HG03025 (cell line): ENCODE data around the gene ZDHHC9.

Source experiments
- ATAC-seq: cut with Tn5 transposase; IDR thresholded peaks from one replicate; pipeline ENCODE4 v1.9.1; 2021; ENCODE audit warnings: mild to moderate bottlenecking, moderate library complexity; ENCODE audit not compliant: unreplicated experiment, low FRiP score

Gene ZDHHC9

DNA sequence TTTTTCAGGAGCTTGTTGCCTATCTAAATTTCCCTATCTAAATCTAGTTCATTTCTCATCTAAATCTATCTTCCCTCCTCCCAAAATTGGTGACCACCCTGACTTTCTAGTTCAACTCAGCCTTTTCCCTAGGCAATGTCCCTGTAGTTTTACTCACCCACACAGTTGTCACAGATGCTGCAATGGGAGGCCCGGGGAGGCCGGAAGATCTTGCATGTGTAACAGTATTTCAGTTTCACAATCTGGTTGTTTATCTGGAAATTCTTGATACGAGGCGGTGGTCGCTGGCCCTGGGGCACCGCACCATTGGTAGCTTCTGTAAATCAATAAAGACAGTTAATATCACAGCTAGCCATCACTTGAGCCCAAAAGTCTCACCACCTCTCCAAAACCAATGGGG, 20.2 kb downstream of the ZDHHC9 start:
- no peak for ATAC-seq

DNA sequence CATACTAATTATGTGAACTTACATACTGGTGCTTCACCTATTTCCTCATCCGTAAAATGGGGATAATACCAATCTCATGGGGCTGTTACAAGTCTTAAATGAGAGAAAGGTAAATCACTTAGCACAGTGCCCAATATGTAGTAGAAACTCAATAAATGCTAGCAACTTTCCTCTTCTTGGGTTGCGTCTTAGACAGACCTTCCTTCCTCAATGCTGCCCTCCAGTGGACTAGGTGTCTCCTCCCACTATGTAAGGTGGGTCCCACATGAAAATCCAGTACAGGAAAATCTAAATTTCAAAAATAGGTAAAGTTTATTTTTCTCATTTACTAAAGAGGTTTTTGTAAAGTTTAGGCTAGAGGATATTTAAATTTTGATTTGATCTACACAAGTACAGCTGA, 20.6 kb downstream of the ZDHHC9 start:
- ATAC-seq: no peak

DNA sequence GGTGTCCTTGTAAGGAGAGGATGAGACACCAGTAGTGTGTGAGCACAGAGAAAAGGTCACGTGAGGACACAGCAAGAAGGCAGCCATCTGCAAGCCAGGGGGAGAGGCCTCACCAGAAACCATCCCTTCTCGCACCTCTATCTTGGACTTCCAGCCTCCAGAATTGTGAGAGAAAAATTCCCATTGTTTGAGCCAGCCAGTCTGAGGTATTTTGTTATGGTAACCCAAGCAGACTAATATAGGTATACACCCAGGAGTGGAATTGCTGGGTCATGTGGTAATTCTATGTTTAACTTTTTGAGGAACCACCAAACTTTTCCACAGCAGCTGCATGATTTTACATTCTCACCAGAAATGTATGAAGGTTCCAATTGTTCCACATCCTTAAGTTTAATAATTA, 25.6 kb downstream of the ZDHHC9 start:
- ATAC-seq: no peak

DNA sequence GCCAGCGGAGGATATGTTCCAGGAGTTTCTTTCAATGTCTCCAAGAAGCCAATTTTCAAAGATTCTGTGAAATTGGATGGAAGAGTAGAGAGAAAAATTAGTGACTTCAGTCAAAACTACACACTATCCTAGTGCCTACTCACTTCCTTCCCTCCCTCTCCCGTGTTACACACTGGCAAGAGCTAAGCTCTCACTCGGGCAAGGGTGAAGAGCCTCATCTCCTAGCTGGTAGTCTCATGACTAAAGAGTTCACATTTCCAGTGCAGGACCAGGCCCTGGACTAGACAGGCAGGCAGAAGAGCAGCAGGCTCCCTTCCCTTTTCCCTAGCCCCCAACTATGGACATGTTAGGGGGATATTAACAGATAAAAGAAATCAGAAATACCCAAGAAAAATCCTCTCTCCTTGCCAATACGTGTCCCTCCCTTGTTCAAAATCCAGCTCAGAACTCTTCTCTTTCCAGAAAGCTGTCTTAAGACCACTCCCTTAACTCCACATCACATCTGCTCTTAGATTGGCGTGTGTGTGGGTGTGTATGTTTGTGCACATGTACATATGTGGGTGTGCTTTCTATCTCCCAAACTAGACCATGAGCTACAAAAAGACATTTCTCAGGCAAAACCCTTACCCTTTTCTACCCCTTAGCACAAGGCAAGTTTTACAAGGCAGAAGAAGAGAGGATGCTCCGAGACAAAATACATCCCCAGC, 29.9 kb downstream of the ZDHHC9 start:
- no peak for ATAC-seq

DNA sequence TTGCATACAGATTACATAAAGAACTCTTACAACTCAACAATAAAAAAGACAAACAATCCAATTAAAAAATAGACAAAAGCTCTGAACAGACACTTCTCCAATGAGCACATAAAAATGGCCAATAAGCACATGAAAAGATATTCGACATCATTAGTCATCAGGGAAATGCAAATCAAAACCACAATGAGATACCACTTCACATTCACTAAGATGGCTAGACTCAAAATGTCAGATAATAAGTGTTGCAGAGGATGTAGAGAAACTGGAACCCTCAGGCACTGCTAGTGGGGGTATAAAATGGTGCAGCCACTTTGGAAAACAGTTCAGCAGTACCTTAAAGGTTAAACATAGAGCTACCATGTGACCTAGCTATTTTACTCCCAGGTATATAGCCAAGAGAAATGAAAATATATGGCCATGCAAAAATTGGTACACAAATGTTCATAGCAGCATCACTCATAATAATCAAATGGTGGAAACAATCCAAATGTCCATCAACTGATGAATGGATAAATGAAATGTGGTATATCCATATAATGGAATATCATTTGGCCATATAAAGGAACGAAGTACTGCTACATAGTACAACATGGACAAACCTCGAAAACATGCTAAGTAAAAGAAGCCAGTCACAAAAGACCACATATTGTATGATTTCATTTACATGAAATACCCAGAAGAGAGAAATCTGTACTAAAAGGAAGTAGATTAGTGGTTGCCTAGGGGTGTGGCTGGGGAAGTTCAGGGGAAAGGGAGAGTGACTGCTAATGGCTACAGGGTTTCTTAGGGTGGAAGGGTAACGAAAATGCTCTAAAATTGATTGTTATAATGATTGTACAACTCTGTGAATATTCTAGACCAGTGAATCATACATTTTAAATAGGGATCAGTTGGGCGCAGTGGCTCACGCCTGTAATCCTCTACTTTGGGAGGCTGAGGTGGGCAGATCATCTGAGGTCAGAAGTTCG, 34.6 kb downstream of the ZDHHC9 start:
- no peak for ATAC-seq

DNA sequence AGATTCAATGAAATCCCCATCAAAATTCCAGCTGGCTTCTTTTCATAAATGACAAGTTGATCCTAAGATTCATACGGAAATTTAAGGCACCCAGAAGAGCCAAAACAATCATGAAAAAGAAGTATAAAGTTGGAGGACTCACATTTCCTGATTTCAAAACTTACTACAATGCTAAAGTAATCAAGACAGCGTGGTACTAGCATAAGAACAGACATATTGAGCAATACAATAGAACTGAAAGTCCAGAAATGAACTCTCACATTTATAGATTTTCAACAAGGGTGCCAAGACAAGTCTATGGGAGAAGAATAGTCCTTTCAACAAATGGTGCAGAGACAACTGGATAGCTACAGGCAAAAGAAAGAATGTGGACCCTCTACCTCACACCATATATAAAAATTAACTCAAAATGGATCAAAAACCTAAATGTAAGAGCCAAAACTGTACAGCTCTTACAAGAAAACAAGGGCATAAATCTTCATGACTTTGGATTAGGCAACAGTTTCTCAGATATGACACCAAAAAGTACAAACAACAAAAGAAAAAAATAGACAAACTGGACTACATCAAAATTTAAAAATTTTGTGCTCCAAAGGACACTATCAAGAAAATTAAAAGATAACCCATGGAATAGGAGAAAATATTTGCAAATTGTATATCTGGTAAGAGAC, 35.4 kb downstream of the ZDHHC9 start:
- no peak for ATAC-seq

DNA sequence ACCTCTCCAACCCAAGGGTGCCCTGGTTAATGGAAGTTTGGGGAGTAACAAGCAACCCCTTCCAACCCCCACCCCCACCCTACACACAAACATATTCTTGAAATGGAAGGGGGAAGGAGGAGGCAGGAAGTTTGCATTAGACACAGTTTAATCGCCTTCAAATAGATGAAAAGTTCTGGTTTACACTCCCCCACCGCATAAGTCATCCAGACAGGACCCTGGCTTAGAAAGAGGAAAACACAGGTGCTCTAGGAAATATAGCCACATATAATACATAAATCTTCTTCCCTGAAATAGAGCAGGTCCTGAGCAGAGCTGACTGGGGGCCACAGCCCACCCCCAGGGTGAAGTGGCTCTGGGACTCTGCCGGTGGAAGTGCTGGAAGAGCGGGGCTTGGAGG, 38.9 kb downstream of the ZDHHC9 start:
- no peak for ATAC-seq

DNA sequence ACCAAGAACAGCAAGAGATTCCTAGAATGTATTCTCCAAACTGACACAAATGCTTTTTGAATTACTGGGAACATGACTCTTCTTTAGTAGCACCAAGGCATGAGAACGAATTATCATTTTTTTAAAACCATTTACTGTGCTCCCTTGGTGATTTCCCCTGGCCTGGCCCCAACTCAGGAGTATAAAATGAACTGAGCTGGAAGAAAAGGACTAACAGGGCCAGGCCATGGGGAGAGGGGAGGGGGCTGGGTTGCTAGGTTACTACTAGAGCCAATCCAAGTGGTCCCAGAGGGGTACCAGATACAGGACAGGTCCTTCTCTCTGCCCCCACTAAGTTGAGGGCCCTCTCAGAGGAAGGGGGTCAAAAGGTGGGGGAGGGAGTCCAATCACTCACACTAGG, 40.8 kb downstream of the ZDHHC9 start:
- no peak for ATAC-seq

DNA sequence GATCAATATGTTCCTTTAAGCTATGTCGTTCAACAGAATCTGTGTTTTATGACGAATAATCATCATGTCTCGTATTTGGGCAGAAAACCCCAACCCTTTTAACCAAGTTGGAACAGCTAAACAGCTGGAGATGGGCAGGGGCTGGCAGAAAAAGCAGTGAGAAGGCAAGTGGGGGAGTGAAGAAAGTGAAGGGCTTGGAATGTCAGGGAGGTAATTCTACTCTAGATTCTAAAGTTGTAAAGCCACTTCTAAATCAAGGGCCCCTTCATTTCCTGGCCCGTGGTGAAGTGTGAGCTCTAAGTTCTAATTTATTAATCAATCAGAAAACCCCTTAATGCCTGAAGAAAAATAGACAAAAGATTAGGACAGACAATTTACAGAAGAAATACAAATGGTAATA, 43.5 kb downstream of the ZDHHC9 start:
- ATAC-seq: no peak

DNA sequence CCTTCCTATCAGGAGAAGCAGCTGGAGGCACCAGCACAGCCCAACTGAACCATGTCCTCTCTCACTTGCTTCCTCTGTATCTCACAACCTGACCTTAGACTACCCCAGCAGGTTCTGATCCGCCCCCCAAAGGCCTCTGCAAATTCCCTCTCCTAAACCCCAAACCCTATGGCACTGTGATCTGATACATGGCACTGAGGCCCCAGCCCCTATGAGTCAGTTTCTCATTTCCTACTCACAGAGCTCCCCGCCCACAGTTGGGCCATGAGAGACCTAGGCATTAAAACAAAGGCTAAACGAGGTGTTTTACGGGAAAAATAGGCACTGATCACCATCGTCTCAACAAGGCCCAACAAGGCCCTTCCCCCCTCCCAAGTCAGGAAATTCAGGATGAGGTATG, 44.8 kb downstream of the ZDHHC9 start:
- no peak for ATAC-seq

DNA sequence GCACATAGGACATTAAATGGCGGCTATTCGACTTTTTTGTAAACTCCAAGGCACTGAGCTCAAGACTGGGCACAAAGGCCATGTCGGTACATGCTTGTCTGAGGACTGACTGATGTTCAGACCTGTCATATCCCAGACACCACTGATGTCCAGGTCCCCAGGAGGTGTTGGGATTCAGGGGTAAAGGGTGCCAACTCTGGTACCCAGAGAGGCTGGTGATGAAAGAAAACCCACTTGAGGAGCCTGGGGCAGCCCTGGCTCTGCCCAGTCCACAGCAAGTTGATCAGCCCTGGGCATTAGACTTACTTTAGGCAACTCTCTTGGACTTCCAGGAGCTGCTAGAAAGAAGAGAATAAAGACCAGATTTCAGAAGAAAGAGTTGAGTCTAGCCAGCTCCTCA, 45.2 kb downstream of the ZDHHC9 start:
- no peak for ATAC-seq

DNA sequence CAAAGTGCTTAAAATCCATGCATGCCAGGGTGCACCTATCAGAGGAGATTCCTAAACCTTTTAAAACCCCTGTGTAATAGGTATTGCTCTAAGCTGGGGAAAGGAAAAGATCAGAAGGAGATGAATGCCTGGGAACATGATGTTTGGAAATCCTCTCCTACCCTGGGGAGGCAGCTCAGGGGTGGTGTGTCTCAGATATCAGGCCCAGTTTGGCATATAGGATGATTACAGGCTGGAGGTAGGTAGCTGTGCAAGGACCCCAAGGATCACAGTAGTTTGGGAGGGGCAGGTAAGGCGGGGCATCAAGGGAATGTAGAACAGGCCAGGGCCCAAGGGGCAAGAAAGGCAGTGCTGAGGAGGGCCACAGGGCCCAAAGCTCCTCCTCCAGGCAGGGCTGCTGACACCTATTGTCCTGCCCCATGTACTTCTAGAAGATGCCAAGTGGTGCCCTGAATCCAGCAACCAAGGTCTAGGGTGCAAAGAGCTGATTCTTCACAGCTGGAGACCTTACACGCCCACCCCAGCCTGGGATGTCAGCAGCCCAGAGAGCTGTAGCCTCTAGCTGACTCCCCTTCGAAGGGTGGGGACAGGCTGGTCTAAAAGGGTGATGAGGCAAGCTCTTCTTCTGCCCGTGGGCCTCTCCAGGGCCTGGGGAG, 46.3 kb downstream of the ZDHHC9 start:
- no peak for ATAC-seq

DNA sequence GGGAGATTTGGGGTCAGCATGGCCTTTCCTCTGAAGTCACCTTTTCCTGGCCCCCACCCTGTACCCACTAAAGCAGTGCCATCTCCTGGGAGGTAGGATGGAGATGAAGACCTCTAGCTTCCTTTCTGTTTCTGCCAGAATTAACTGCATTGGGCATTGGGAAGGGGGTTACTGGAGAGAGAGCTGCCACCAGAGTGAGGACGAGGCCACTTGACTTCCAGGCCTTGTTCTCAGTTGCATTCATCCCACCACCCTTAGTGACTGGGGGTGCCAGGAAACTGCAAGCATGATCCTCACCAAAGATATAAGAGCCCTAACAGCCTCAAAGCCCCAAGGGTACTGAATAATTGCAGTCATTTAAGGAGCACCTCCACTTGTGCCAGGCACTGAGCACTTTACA, 48.1 kb downstream of the ZDHHC9 start:
- ATAC-seq: no peak

DNA sequence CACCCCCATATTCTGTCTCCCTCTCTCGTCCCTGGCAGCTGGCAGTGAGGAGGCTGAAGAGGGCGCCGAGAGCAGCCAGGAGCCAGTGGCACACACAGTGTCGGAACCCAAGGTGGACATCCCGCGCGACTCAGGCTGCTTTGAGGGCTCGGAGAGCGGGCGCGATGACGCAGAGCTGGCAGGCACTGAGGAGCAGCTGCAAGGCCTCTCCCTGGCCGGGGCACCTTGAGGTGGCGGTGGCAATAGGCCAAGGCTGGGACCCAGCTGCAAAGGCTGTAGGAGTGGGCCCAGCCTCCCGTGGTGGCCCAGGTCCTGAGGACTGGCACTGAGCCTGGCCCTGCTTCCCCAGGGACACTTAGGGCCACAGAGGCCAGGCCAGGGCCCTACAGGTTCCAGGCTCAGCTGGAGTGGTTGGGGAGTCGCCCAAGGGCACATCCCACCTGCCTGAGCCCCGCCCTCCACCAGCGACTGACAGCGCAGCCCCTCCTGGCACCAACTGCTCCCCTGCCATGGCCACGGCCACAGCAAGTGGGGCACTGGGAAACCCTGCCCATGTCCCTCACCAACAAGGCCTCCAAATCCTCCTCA, 50.0 kb downstream of the ZDHHC9 start:
- ATAC-seq: no peak

DNA sequence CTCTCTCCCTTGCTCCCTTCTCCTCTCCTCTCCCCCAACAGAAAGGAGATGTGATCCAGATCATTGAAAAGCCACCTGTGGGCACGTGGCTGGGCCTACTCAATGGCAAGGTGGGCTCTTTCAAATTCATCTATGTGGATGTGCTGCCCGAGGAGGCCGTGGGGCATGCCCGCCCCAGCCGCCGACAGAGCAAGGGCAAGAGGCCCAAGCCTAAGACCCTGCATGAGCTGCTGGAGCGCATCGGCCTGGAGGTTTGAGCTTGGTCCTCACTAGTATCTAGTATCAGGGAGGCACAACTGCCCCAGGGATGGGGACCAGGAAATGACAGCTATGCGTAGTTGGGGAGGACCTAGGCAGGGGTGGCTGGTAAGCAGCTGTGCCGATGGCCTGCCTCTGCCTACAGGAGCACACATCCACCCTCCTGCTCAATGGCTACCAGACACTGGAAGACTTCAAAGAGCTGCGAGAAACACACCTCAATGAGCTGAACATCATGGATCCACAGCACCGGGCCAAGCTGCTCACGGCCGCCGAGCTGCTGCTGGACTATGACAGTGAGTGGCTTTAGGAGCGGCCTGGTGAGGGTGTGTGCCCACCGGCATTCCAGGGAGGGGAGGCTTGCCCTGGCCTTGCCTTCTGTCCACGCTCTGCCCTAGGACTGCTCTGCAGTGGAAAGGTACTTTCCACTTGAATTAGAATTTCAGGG, 50.9 kb downstream of the ZDHHC9 start:
- no peak for ATAC-seq

DNA sequence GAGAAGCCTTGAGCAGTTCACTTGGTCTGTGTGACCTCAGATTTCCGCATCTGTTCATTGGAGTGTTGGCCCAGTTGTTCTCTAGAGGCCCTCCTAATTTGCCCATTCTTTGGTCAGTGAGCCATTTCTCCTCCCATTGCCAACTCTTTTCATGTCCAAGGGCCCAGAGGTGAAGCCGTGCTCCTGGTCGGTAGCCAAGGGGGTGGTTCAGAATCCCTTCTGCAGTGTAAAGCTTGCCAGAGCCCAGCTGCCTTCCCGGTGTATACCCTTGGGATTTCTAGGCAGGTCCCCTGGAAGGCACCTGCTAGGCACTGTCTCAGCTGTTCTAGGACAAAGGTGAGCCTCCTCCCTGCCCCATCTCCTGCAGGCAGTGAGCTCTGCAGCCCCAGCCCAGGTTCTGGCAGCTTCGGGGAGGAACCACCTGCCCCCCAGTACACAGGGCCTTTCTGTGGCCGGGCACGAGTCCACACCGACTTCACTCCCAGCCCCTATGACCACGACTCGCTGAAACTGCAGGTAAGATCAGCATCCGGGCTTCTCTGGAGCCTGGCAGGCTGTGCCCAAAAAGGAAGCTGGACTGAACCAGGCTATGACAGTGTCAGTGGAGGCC, 51.6 kb downstream of the ZDHHC9 start:
- ATAC-seq: no peak

DNA sequence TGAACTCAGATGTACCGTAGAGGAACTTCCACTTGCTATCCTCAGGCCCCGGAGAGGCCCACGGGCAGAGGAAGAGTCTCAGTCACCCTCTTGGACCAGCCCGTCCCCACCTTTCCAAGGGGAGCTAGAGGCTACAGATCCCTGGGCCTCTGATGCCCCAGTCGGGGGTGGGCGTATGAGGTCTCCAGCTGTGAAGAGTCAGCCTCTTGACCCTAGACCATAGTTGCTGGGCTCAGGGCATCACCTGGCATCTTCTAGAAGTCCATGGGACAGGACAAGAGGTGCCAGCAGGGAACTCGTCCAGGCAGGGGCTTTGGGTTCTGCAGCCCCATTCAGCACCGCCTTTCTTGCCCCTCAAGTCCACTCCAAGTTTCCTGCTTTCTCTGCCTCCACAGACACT, 52.4 kb downstream of the ZDHHC9 start:
- ATAC-seq: no peak

DNA sequence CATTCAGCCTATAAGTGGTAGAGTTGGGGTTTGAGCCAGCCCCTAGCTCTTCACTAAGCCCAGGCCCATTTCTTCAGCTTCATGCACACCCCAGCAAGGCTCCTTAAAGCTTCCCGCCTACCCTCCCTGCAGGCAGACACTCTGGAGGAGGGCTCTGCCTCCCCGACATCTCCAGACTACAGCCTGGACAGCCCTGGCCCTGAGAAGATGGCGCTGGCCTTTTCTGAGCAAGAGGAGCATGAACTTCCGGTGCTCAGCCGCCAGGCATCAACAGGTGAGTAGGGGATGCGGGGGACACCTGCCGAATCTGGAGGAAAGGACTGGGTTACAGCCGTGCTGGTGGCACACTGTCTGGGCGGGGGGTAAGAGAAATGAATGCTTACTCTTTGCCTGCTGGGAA, 52.9 kb downstream of the ZDHHC9 start:
- ATAC-seq: no peak

DNA sequence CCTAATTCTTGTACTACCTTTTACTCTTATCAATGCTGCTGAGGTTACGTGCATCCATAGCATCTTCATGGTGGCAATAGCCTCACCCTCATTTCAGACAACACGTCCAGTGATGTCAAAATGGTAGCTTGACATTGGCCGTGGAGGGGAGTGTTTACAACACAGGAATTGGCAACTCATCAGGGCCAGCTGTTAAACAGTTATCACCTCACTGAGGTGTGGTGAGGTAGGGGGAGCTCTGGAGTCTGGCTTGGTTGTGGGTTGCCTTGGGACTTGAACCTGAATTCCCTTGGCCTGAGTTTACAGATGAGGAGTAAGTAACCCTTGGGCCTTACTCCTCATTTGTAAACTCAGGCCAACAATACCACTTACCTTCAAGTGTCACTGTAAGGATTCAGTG, 53.5 kb downstream of the ZDHHC9 start:
- ATAC-seq: no peak
